Thyroid gland (tissue), 4 donors: ENCODE data around the gene MTMR4. TPM values are rescaled to one million over a fixed set of nuclear protein-coding genes. Genes with fewer than 3 reads are reported as not detected.
A peak's percentile ranks its signal among the peaks of the same experiment; 100 is the strongest.

ENCODE experiments used
- DNase-seq, 2 donors: peaks; one replicate each; pipeline ENCODE4 v3.0.0-alpha.2; 2019
- H3K27ac ChIP-seq, 3 donors: fragments of 200-600 bp; sonication (generic); 1 replicate in 2 of 3; 2 replicates in 1 of 3; pipeline ENCODE4 v1.5.1; 2016 to 2019; ENCODE audit warnings: mild to moderate bottlenecking in 1 of 3, moderate library complexity in 1 of 3
- H3K27me3 ChIP-seq: fragments of 200-600 bp; sonication (generic); one replicate; pipeline ENCODE4 v1.5.1; 2019
- H3K36me3 ChIP-seq, 2 donors: fragments of 200-600 bp; sonication (generic); one replicate each; pipeline ENCODE4 v1.5.1; 2016 to 2019
- H3K4me1 ChIP-seq, 2 donors: fragments of 200-600 bp; sonication (generic); one replicate each; pipeline ENCODE4 v1.5.1; 2017 to 2019
- H3K4me3 ChIP-seq, 3 donors: fragments of 200-600 bp; sonication (generic); replicated peaks in 1 of 3; 1 replicate in 2 of 3; 2 replicates in 1 of 3; pipeline ENCODE4 v1.5.1; 2016; ENCODE audit warnings: mild to moderate bottlenecking in 1 of 3
- H3K9me3 ChIP-seq: fragments of 200-600 bp; sonication (generic); one replicate; pipeline ENCODE4 v1.5.1; 2017
- CTCF ChIP-seq, 6 experiments: fragments of 200-600 bp in 3 of 6; fragments of 450-650 bp in 3 of 6; sonication (generic) in 3 of 6; IDR thresholded peaks; one replicate each; pipeline ENCODE4 v1.5.1; 2016 to 2019; ENCODE audit warnings: antibody characterized with exemption in 6 of 6, mild to moderate bottlenecking in 2 of 6, inconsistent platforms in 1 of 6, moderate library complexity in 1 of 6
- POLR2A ChIP-seq, 2 donors: fragments of 450-650 bp; IDR thresholded peaks; one replicate each; pipeline ENCODE4 v1.6.1; 2017; ENCODE audit warnings: antibody characterized with exemption in 2 of 2, mild to moderate bottlenecking in 2 of 2, moderate library complexity in 1 of 2
- WGBS, 2 donors: methylation state at CpG; one replicate each; pipeline ENCODE4 v1.1.5; 2017; 5-methylcytosine and 5-hydroxymethylcytosine counted together
- intact Hi-C: fragments of 100-400 bp; cut with DNase I; formaldehyde crosslinking; loops from one replicate; pipeline ENCODE4 v1.15.1; 2023
- total RNA-seq, 4 donors: library from RNA; depleted of rRNA; stranded (reverse); fragments of >200 nt; gene quantifications; one replicate each; pipeline ENCODE4 v1.2.3, GENCODE V29; 2016

Gene MTMR4
- total RNA-seq, 4 donors from 2014 or later: 35.1 to 97.8 (median 65.2) TPM

GRCh38 chr17:58514770-58515157 lies 326 bp upstream of the MTMR4 start:
- Histone ChIP-seq H3K27ac (peak overlapping the region; percentile 44 to 73 (median 70)), H3K4me1 (peaks cover 27 to 44% of the 10 kb centered on the region in 2 donors), H3K4me3 (peak overlapping the region in 2 of 3 donors; percentile 12 to 59), H3K9me3 (no peaks in the 10 kb centered on the region), H3K27me3 (no peaks in the 10 kb centered on the region), H3K36me3 (peaks cover 22 to 25% of the 10 kb centered on the region in 2 donors)
- intact Hi-C loops: loop anchor here (5.0 to 10.0 kb wide), 2 partner anchors 120 to 488 kb away; no protein-coding TSS in a partner anchor
- WGBS, 2 donors: 19 to 23% methylated on average over 11 of the region's 11 CpGs
- DNase-seq: no peak
- TF ChIP-seq POLR2A (IDR thresholded peaks at IDR 0.05): no peak
- no peak for TF ChIP-seq CTCF (IDR thresholded peaks at IDR 0.05)

- no peak for DNase-seq
- Histone ChIP-seq H3K27me3 (no peaks in the 10 kb centered on the region), H3K27ac (no peak overlapping the region), H3K4me1 (peaks cover 27 to 35% of the 10 kb centered on the region in 2 donors), H3K4me3 (peak overlapping the region; percentile 39 to 59 (median 41)), H3K9me3 (no peaks in the 10 kb centered on the region), H3K36me3 (peaks cover 33 to 34% of the 10 kb centered on the region in 2 donors)
- 39 to 46% methylated on average over 14 of the region's 14 CpGs for WGBS, 2 donors
- TF ChIP-seq CTCF (IDR thresholded peaks at IDR 0.05) (no peak), POLR2A (IDR thresholded peaks at IDR 0.05) (no peak)
- intact Hi-C loops: loop anchor here (5.0 to 10.0 kb wide), 2 partner anchors 121 to 489 kb away; no protein-coding TSS in a partner anchor
These were observed 1.0 kb downstream of the MTMR4 start for GRCh38 chr17:58513267-58513964.

GRCh38 chr17:58510075-58510474 lies 4.4 kb downstream of the MTMR4 start:
- Histone ChIP-seq H3K27ac (no peak overlapping the region), H3K27me3 (no peaks in the 10 kb centered on the region), H3K9me3 (no peaks in the 10 kb centered on the region), H3K36me3 (peaks cover 63 to 66% of the 10 kb centered on the region in 2 donors), H3K4me1 (peaks cover 11 to 14% of the 10 kb centered on the region in 2 donors), H3K4me3 (no peak overlapping the region)
- TF ChIP-seq POLR2A (IDR thresholded peaks at IDR 0.05) (no peak), CTCF (IDR thresholded peaks at IDR 0.05) (no peak)
- no peak for DNase-seq
- intact Hi-C loops: loop anchor here (5.0 to 10.0 kb wide), 2 partner anchors 125 to 492 kb away; no protein-coding TSS in a partner anchor
- 92 to 94% methylated on average over 5 of the region's 5 CpGs for whole genome bisulfite sequencing, 2 donors

GRCh38 chr17:58508341-58509067 lies 5.9 kb downstream of the MTMR4 start:
- Histone ChIP-seq H3K4me1 (peaks cover under 1 to 4% of the 10 kb centered on the region in 2 donors), H3K27ac (no peak overlapping the region), H3K4me3 (no peak overlapping the region), H3K9me3 (no peaks in the 10 kb centered on the region), H3K36me3 (peaks cover 77 to 82% of the 10 kb centered on the region in 2 donors), H3K27me3 (no peaks in the 10 kb centered on the region)
- 81 to 87% methylated on average over 10 of the region's 10 CpGs for WGBS, 2 donors
- no peak for DNase-seq
- TF ChIP-seq POLR2A (IDR thresholded peaks at IDR 0.05): no peak
- no peak for TF ChIP-seq CTCF (IDR thresholded peaks at IDR 0.05)
- intact Hi-C loops: no loop called here
